A549 treated with DMSO at 1 μM for 4 hours (cell line): Measurements from ENCODE around the gene MMP14. TPM values are rescaled to one million over a fixed set of nuclear protein-coding genes. Genes with fewer than 3 reads are reported as not detected.

Experiments used
- total RNA-seq: library from RNA; stranded (reverse); fragments of 200-300 nt; extraction: Qiagen RNA extraction; gene quantifications from 5 replicates; pipeline ENCODE4 v1.2.3, GENCODE V29; 2022; ENCODE audit warnings: low read depth

Gene MMP14
- total RNA-seq = 0.52 to 1.3 TPM (median 0.75 TPM) in 5 replicates

DNA sequence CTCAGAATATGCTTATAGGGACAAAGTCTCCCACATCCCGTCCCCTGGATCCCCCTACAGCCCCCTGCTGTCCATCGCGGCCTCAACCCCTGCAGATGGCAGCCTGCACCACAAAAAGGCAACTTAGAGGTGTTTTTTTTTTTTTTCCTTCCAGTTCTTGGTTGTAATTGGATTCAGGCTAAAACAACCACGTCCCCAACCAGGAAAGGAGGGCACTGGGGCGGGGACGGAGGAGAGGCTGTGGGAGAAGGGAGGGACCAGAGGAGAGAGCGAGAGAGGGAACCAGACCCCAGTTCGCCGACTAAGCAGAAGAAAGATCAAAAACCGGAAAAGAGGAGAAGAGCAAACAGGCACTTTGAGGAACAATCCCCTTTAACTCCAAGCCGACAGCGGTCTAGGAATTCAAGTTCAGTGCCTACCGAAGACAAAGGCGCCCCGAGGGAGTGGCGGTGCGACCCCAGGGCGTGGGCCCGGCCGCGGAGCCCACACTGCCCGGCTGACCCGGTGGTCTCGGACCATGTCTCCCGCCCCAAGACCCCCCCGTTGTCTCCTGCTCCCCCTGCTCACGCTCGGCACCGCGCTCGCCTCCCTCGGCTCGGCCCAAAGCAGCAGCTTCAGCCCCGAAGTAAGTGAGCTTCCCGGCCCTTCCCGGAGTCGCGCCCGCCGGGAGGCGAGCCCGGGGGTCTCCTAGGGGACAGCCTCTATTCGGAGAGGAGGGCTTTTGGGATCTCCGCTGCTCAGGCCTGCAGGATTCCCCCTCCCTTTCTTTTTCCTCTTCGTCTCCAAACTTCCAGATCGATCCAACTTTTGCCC is at the start of gene MMP14:
TSS of gene MMP14 (plus strand) at position 285 of the 813 bp plus-strand sequence. CDS start at position 518, 233 bp downstream.

DNA sequence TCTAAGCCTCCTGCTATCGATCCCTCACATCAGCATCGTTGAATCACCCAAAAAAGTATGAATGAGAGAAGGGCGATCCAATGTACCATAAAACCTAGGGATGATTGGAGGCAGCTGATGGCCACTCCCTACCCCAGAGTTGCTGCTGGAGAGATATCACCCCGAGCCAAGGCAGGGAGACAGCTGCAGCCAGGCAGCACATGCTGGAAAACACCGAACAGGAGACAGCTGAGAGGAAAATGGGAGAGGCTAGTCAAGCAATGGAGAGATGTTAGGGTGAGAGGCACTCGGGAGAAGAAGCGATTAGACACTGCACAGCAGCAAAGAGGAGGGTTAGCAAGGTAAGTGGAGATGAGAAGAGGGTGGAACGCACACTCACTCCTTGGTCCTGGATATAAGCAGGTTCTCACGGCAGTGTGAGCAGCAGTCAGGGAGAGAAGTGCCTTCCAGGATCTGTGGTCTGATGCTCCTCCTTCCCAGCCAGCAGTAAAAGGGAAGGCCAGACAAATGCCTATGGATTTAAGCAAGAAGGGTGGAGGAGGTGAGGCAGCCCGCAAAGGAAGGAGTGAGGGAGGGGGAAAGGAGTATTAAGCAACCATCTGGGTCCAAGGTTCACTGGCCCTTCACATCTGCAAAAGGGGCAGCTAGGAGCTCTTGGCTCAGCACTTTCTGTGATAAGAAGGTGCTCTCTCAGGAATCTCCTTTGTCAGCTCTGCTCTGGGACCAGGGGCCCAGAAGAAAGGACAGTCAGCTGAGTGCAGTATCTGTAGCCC is 21.3 kb upstream of the MMP14 start, which contains the start of gene SLC7A7:
TSS of gene SLC7A7 (minus strand) at position 495 of the 773 bp plus-strand sequence. CDS start 2,037 bp downstream, outside the sequence.

DNA sequence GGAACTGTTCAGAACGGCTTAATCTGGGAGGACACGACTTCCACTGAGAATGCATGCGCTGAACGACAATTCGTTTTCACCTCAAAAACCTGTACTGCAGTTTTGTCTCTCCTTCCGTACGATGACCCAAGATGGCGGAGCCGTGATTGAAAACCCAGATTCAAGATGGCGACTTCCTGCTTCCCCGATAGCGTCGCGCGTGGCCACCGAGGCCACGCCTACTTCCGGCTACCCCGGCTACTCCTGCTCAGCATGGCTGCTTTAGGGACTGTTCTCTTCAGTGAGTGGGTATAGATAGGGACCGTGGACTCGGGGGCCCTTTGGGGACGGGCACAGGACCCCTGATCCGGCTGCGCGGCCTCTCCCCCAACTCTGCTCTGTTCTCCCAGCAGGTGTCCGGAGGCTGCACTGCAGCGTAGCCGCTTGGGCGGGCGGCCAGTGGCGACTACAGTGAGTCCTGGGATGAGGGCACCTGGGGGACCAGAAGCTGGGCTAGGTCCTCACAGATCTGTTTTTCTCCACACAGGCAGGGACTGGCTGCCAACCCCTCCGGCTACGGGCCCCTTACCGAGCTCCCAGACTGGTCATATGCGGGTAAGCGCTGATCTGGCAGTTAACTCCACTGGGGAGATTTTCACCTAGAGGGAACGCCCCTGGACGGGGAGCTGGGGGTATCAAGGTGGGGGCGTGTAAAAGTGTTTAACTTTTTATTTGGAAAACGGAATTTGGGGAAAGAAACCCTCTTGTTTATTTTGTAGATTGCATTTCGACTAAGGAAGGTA is 6.5 kb upstream of the MMP14 start, which contains the start of gene MRPL52:
TSS of gene MRPL52 (plus strand) at position 227 of the 782 bp plus-strand sequence. CDS start at position 253, 26 bp downstream.

DNA sequence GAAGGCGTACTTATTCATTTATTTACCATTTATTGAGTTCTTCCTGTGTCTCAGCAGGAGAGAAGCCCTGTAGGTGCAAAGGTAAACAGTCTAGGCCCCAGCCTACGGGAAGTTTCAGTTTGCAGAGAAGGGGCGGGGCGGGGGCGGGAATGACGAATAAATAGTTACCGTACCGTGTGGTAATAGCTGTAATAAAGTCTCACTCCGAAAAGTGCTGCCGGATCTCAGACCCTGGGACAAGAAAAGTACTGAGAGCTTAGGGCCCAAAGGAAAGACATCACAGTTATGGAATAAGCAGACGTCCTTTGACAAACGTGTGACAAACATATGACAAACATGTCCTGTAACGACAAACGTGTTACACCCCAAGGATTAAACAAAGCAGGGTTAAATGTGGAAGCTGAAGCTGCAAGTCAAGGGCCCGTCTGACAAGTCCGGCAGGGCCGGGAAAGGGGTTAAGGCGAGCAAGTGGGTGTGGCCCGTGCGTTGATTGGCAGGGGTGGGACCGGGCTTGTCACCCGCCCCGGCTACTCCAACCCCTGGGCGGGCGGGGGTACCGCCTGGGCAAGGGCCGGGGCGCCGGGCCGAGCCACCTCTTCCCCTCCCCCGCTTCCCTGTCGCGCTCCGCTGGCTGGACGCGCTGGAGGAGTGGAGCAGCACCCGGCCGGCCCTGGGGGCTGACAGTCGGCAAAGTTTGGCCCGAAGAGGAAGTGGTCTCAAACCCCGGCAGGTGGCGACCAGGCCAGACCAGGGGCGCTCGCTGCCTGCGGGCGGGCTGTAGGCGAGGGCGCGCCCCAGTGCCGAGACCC is 35.0 kb downstream of the MMP14 start, which contains the start of gene LRP10:
TSS of gene LRP10 (plus strand) at position 517 of the 809 bp plus-strand sequence. CDS start 564 bp downstream, outside the sequence.

DNA sequence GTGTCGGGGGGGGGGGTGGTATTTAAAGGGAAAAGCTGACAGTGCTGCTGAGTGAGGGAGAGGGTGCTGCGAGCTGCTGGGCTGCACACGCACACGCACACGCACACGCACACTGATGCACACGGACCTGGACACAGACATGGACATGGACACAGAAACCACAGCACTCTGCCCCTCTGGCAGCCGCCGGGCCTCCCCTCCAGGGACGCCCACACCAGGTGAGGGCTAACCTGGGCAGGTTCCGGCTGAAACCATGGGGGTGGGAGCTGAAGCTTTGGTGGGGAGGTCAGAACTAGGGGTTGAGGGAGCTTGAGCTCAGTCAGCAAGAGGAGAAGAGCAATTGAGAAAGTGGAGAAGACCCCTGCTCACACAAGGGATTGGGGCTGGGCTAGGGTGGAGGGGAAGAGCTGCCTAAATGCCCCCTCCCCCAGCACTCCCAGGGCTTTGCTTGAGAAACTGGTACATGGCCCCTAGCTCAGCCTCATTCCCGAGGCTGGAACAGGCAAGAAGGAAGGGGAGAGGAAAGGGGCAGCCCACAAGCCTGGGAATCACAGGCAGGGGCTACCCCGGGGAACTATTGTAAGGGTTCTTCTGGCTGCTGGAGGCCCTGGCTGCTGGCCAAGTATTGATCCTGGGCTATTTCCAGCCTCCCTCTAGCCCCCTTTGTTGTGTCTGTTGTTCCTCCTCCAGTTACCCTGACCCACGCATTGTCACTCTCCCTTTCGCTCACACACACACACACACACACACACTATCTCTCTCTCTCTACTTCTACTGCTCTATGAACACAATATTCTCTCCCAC is 47.0 kb downstream of the MMP14 start, which contains the start of gene REM2:
TSS of gene REM2 (plus strand) at position 50 of the 804 bp plus-strand sequence. CDS start at position 116, 66 bp downstream.

Other genes with a start within 250 kb of the MMP14 start
- 335 to 371 TPM (median 366 TPM) in 5 replicates for gene DAD1, start 247.4 kb upstream of the MMP14 start, total RNA-seq
- gene ABHD4, start 238.3 kb upstream of the MMP14 start, total RNA-seq = 53.9 to 57.4 TPM (median 56.0 TPM) in 5 replicates
- not detected in 5 replicates for gene OR6J1, start 192.2 kb upstream of the MMP14 start, total RNA-seq
- 152 to 169 TPM (median 161 TPM) in 5 replicates for gene OXA1L, start 69.9 kb upstream of the MMP14 start, total RNA-seq
- 9.8 to 19.1 TPM (median 12.0 TPM) in 5 replicates for gene SLC7A7, start 21.1 kb upstream of the MMP14 start, total RNA-seq
- 135 to 197 TPM (median 194 TPM) in 5 replicates for gene MRPL52, start 6.7 kb upstream of the MMP14 start, total RNA-seq
- gene LRP10, start 35.2 kb downstream of the MMP14 start, total RNA-seq = 74.7 to 82.6 TPM (median 81.9 TPM) in 5 replicates
- 0.29 to 0.46 TPM (median 0.39 TPM) in 5 replicates for gene REM2, start 46.6 kb downstream of the MMP14 start, total RNA-seq
- 63.1 to 66.7 TPM (median 65.4 TPM) in 5 replicates for gene RBM23, start 82.6 kb downstream of the MMP14 start, total RNA-seq
- gene PRMT5, start 92.8 kb downstream of the MMP14 start, total RNA-seq = 109 to 127 TPM (median 119 TPM) in 5 replicates
- 34.8 to 39.4 TPM (median 36.3 TPM) in 5 replicates for gene HAUS4, start 120.5 kb downstream of the MMP14 start, total RNA-seq
- 36.4 to 45.2 TPM (median 40.3 TPM) in 5 replicates for gene AJUBA, start 146.0 kb downstream of the MMP14 start, total RNA-seq
- gene C14orf93, start 173.6 kb downstream of the MMP14 start, total RNA-seq = 3.0 to 4.1 TPM (median 3.3 TPM) in 5 replicates
- 296 to 345 TPM (median 321 TPM) in 5 replicates for gene PSMB5, start 198.3 kb downstream of the MMP14 start, total RNA-seq
- gene PSMB11, start 205.6 kb downstream of the MMP14 start, total RNA-seq = not detected in 5 replicates
- 3.4 to 6.1 TPM (median 4.9 TPM) in 5 replicates for gene CDH24, start 220.9 kb downstream of the MMP14 start, total RNA-seq